K562 (cell line): ENCODE results near the gene LSP1. TPM values are rescaled to one million over a fixed set of nuclear protein-coding genes. Genes with fewer than 3 reads are reported as not detected.

Source experiments
- ATAC-seq: fragments of 200-7000 bp; cut with Tn5 transposase; 3 replicates; pipeline ENCODE4 v1.9.1; 2020; ENCODE audit warnings: moderate library complexity
- BruUV-seq: library from RNA; stranded (reverse); fragments of 400-500 nt; replicated peaks from 2 replicates; lab custom pipeline; 2021; lab: Mats Ljungman, UMichigan
- CTCF ChIA-PET: fragments of 300-600 bp; formaldehyde crosslinking; extraction: SDS; loops from one replicate; lab custom pipeline; 2021; ENCODE audit warnings: low intra/inter-chr PET ratio; lab: Yijun Ruan, JAX
- POLR2A ChIA-PET: fragments of 300-600, 350-650 bp; sonication (Branson Sonifier 250); formaldehyde crosslinking; extraction: SDS; loops from one replicate; lab custom pipeline; 2021; ENCODE audit warnings: antibody characterized with exemption, inconsistent platforms; lab: Yijun Ruan, JAX
- DNase-seq, 4 experiments: peaks; one replicate each; pipeline versions ENCODE4 v3.0.0 to v3.0.0-alpha.2; 2011 to 2018; ENCODE audit warnings: low spot score in 3 of 4, mixed read lengths in 3 of 4; ENCODE audit errors: extremely low read depth in 1 of 4
- FAIRE-seq: peaks from 2 replicates; lab custom pipeline; 2011; peaks lifted over from hg19 to GRCh38; lab: Jason Lieb, UNC
- H2AFZ ChIP-seq: 2 replicates; pipeline ENCODE4 v1.6.0; 2011; ENCODE audit warnings: low read depth, low read length, control low read depth, inconsistent platforms
- H3K27ac ChIP-seq: fragments of 200-600 bp; 3 replicates; pipeline ENCODE4 v1.8.0; 2011; ENCODE audit warnings: low read depth, mild to moderate bottlenecking, control low read depth, inconsistent platforms, low read length, moderate library complexity, mixed read lengths; ENCODE audit errors: extremely low read depth
- H3K27me3 ChIP-seq, 2 experiments: fragments of 300-600 bp in 1 of 2; 2 replicates in 1 of 2; 3 replicates in 1 of 2; pipeline versions ENCODE4 v1.6.0 to v1.8.0; 2011; ENCODE audit warnings: inconsistent platforms in 2 of 2, low read length in 2 of 2, mild to moderate bottlenecking in 1 of 2, mixed read lengths in 1 of 2, moderate library complexity in 1 of 2; ENCODE audit not compliant: control insufficient read depth in 2 of 2, insufficient read depth in 2 of 2
- H3K36me3 ChIP-seq: fragments of 300-600 bp; 3 replicates; pipeline ENCODE4 v1.8.0; 2011; ENCODE audit warnings: mild to moderate bottlenecking, low read length, inconsistent platforms; ENCODE audit not compliant: control insufficient read depth, insufficient read depth
- H3K4me1 ChIP-seq, 2 experiments: fragments of 200-600 bp in 1 of 2; replicated peaks in 1 of 2; 2 replicates in 1 of 2; 3 replicates in 1 of 2; pipeline versions ENCODE4 v1.5.1 to v1.8.0; 2011; ENCODE audit warnings: inconsistent platforms in 2 of 2, low read length in 2 of 2, mild to moderate bottlenecking in 1 of 2, mixed read lengths in 1 of 2, moderate library complexity in 1 of 2; ENCODE audit not compliant: control insufficient read depth in 2 of 2, insufficient read depth in 2 of 2
- H3K4me2 ChIP-seq: 2 replicates; pipeline ENCODE4 v1.6.1; 2011; ENCODE audit warnings: low read length, control low read depth, inconsistent platforms, mixed read lengths; ENCODE audit not compliant: insufficient read depth
- H3K4me3 ChIP-seq: fragments of 200-600 bp; sonication (generic), shearing (Covaris generic); 2 replicates; pipeline ENCODE4 v1.5.1; 2016; ENCODE audit warnings: control low read depth, inconsistent platforms
- H3K79me2 ChIP-seq: fragments of 200-600 bp; 3 replicates; pipeline ENCODE4 v1.8.0; 2011; ENCODE audit warnings: low read length, inconsistent platforms; ENCODE audit not compliant: control insufficient read depth, insufficient read depth
- H3K9ac ChIP-seq, 2 experiments: 2 replicates each; pipeline versions ENCODE4 v1.6.0 to v1.6.1; 2011; ENCODE audit warnings: low read depth in 2 of 2, low read length in 2 of 2, control low read depth in 1 of 2, inconsistent platforms in 1 of 2, mild to moderate bottlenecking in 1 of 2, mixed read lengths in 1 of 2; ENCODE audit not compliant: insufficient read depth in 1 of 2
- H3K9me1 ChIP-seq: one replicate; pipeline ENCODE4 v1.6.0; 2011; ENCODE audit warnings: inconsistent platforms, mild to moderate bottlenecking, low read length, moderate library complexity; ENCODE audit not compliant: control insufficient read depth, insufficient read depth
- H3K9me3 ChIP-seq: replicated peaks from 2 replicates; pipeline ENCODE4 v1.5.1; 2011; ENCODE audit warnings: low read depth, low read length, inconsistent platforms; ENCODE audit not compliant: control insufficient read depth, insufficient read depth
- H4K20me1 ChIP-seq: replicated peaks from 2 replicates; pipeline ENCODE4 v1.6.1; 2011; ENCODE audit warnings: low read length, inconsistent platforms, mixed read lengths; ENCODE audit not compliant: control insufficient read depth, insufficient read depth
- BRF1 ChIP-seq: IDR thresholded peaks from 3 replicates; pipeline ENCODE4 v1.6.1; 2011; ENCODE audit warnings: borderline replicate concordance, mild to moderate bottlenecking; ENCODE audit not compliant: insufficient read length; ENCODE audit errors: extremely low read depth
- CCAR2 ChIP-seq: fragments of 200-400 bp; formaldehyde crosslinking; IDR thresholded peaks from 2 replicates; pipeline ENCODE4 v1.6.1; 2017; ENCODE audit warnings: mild to moderate bottlenecking, low read depth, low read length
- CHCHD3 ChIP-seq: fragments of 250-450 bp; sonication (Bioruptor Pico); IDR thresholded peaks from 2 replicates; pipeline ENCODE4 v2.1.2; 2022; ENCODE audit warnings: mild to moderate bottlenecking
- CHD2 ChIP-seq: IDR thresholded peaks from 2 replicates; pipeline ENCODE4 v1.6.1; 2011; ENCODE audit warnings: low read depth, low read length
- ELF1 ChIP-seq: fragments of 200-800 bp; sonication (Bioruptor generic); IDR thresholded peaks from 2 replicates; pipeline ENCODE4 v1.6.1; 2016; ENCODE audit warnings: missing genetic modification characterization, missing compliant biosample characterization
- HDAC6 ChIP-seq: IDR thresholded peaks from 2 replicates; pipeline ENCODE4 v1.6.1; 2012; ENCODE audit warnings: low read depth, mild to moderate bottlenecking, control low read depth, inconsistent platforms, low read length, moderate library complexity
- HIVEP1 ChIP-seq: fragments of 250-450 bp; sonication (Bioruptor Pico); IDR thresholded peaks from 2 replicates; pipeline ENCODE4 v1.4.0; 2020; ENCODE audit warnings: mild to moderate bottlenecking
- JUNB ChIP-seq: fragments of 450-650 bp; formaldehyde crosslinking; conservative IDR thresholded peaks from 2 replicates; pipeline ENCODE4 v1.4.0; 2020; ENCODE audit warnings: mild to moderate bottlenecking
- NFIX ChIP-seq: fragments of 250-450 bp; sonication (Bioruptor Pico); IDR thresholded peaks from 2 replicates; pipeline ENCODE4 v1.4.0; 2020; ENCODE audit warnings: low read depth, mild to moderate bottlenecking, moderate library complexity
- TCF7 ChIP-seq: sonication (generic); IDR thresholded peaks from 2 replicates; pipeline ENCODE4 v1.6.1; 2016; ENCODE audit warnings: antibody characterized with exemption, borderline replicate concordance
- ZFP36 ChIP-seq: fragments of 150-350 bp; IDR thresholded peaks from 2 replicates; pipeline ENCODE4 v1.6.1; 2018; ENCODE audit warnings: low read length, low read depth; ENCODE audit not compliant: partially characterized antibody
- ZNF23 ChIP-seq: fragments of 250-450 bp; sonication (Bioruptor Pico); IDR thresholded peaks from 2 replicates; pipeline ENCODE4 v1.4.0; 2020; ENCODE audit warnings: mild to moderate bottlenecking
- ZNF395 ChIP-seq: fragments of 200-800 bp; sonication (Bioruptor generic); IDR thresholded peaks from 2 replicates; pipeline ENCODE4 v1.6.1; 2017; ENCODE audit warnings: missing genetic modification characterization, missing compliant biosample characterization
- ZNF764 ChIP-seq: fragments of 250-450 bp; sonication (Bioruptor Pico); IDR thresholded peaks from 2 replicates; pipeline ENCODE4 v1.4.0; 2020; ENCODE audit warnings: low read depth, mild to moderate bottlenecking, moderate library complexity
- ZNF780A ChIP-seq: fragments of 250-450 bp; sonication (Bioruptor Pico); IDR thresholded peaks from 2 replicates; pipeline ENCODE4 v1.5.0; 2021; ENCODE audit warnings: mild to moderate bottlenecking
- WGBS: fragments of 100-300 bp; shearing (Covaris generic); methylation state at CpG from one replicate; pipeline ENCODE4 v1.1.6; 2016; ENCODE audit warnings: low coverage, mixed read lengths; ENCODE audit not compliant: insufficient coverage; ENCODE audit errors: missing lambda C conversion rate; 5-methylcytosine and 5-hydroxymethylcytosine counted together
- in situ Hi-C: fragments of 300-500 bp; cut with MboI; formaldehyde crosslinking; loops from 4 replicates; pipeline ENCODE4 v1.15.0; 2018; ENCODE audit warnings: inconsistent platforms, mixed read lengths
- intact Hi-C: fragments of 100-400 bp; cut with micrococcal nuclease; formaldehyde crosslinking; loops from 2 replicates; pipeline ENCODE4 v1.14.2; 2022
- polyA plus RNA-seq, 8 experiments: library from polyadenylated mRNA; depleted of rRNA in 4 of 8; stranded (reverse) in 5 of 8; unstranded in 3 of 8; fragments of >200 nt; fragmentation: Nextera tagmentation in 2 of 8; fragmentation: Illumina TruSeq in 1 of 8; extraction: Ambion mirVana in 2 of 8; extraction: Trizol in 1 of 8; gene quantifications; 2 replicates each; pipeline versions ENCODE4 v1.2.1 to v1.2.3, GENCODE V29; 2011 to 2014; ENCODE audit warnings: inconsistent platforms in 1 of 8, missing spikeins in 1 of 8
- total RNA-seq, 7 experiments: library from RNA; depleted of rRNA in 6 of 7; stranded (reverse); fragments of >200 nt in 6 of 7; fragmentation: Illumina TruSeq in 2 of 7; extraction: Trizol in 2 of 7; gene quantifications; 2 replicates each; pipeline versions ENCODE4 v1.2.1 to v1.2.3, GENCODE V29; 2011 to 2021; ENCODE audit warnings: low replicate concordance in 1 of 7
- TF ChIP-seq, protein P1 (sequence below): fragments of 450-650 bp; IDR thresholded peaks from 2 replicates; pipeline ENCODE4 v1.6.1; 2016; ENCODE audit warnings: mild to moderate bottlenecking
- TF ChIP-seq, protein P2 (sequence below), 2 experiments: IDR thresholded peaks; 2 replicates each; pipeline ENCODE4 v1.6.1; 2011; ENCODE audit warnings: borderline replicate concordance in 1 of 2, control low read depth in 1 of 2, low read depth in 1 of 2, low read length in 1 of 2, mild to moderate bottlenecking in 1 of 2, mixed read lengths in 1 of 2, moderate library complexity in 1 of 2; ENCODE audit not compliant: insufficient read depth in 1 of 2, insufficient read length in 1 of 2, poor library complexity in 1 of 2, severe bottlenecking in 1 of 2; ENCODE audit errors: extremely low read depth in 1 of 2

The LSP1 gene
- total and polyA plus RNA-seq, 9 of the 15 experiments (the other 6 are each of a cell fraction or from before 2014, with no cell fraction given), result 0.08 to 2.9 (median 0.65) TPM; not detected in 2

GRCh38 chr11:1834779-1835670 is 17.9 kb upstream of the LSP1 start, which contains the start of gene SYT8:
Gene SYT8, plus strand, starts transcription at chr11:1834990. Its CDS starts 116 bp downstream, at chr11:1835106.
- no peak within 1 kb of the TSS for H3K4me3 ChIP-seq
- no peak within 1 kb of the TSS for H3K27ac ChIP-seq
- H3K9ac ChIP-seq, result no peak within 1 kb of the TSS
- peaks cover 3 to 52% of the 10 kb centered on the region in 2 experiments; a peak in 4 of 5 replicates for H3K27me3 ChIP-seq
- no peaks in the 10 kb centered on the region for H3K36me3 ChIP-seq
- ATAC-seq (no peak), FAIRE-seq (no peak), DNase-seq (no peak)
- intact Hi-C loops (no loop called here), in situ Hi-C loops (no loop called here)
- H3K4me1 ChIP-seq, result peaks cover 0 to 54% of the 10 kb centered on the region in 2 experiments; a peak in 2 of 5 replicates
- POLR2A ChIA-PET, result interaction anchor here (0.6 to 2.0 kb wide), 3 partner anchors 15 to 182 kb away, joined by 3 to 5 read pairs (median 3); no protein-coding TSS in a partner anchor
- H4K20me1 ChIP-seq, result peaks cover 19% of the 10 kb centered on the region
- CTCF ChIA-PET, result interaction anchor here (0.7 to 5.3 kb wide), 2 partner anchors 141 to 142 kb away, joined by 3 to 77 read pairs; no protein-coding TSS in a partner anchor
- TF ChIP-seq, protein P1, sequence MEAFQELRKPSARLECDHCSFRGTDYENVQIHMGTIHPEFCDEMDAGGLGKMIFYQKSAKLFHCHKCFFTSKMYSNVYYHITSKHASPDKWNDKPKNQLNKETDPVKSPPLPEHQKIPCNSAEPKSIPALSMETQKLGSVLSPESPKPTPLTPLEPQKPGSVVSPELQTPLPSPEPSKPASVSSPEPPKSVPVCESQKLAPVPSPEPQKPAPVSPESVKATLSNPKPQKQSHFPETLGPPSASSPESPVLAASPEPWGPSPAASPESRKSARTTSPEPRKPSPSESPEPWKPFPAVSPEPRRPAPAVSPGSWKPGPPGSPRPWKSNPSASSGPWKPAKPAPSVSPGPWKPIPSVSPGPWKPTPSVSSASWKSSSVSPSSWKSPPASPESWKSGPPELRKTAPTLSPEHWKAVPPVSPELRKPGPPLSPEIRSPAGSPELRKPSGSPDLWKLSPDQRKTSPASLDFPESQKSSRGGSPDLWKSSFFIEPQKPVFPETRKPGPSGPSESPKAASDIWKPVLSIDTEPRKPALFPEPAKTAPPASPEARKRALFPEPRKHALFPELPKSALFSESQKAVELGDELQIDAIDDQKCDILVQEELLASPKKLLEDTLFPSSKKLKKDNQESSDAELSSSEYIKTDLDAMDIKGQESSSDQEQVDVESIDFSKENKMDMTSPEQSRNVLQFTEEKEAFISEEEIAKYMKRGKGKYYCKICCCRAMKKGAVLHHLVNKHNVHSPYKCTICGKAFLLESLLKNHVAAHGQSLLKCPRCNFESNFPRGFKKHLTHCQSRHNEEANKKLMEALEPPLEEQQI, result no peak
- TF ChIP-seq JUNB (CRISPR knock-in tag) (no peak), CCAR2 (no peak), TCF7 (no peak), ZNF23 (CRISPR knock-in tag) (no peak), HDAC6 (no peak), ZFP36 (no peak), NFIX (CRISPR knock-in tag) (no peak), BRF1 (no peak), ZNF780A (CRISPR knock-in tag) (no peak), ELF1 (tag) (no peak), CHCHD3 (no peak), ZNF764 (CRISPR knock-in tag) (no peak), ZNF395 (no peak), HIVEP1 (CRISPR knock-in tag) (no peak), CHD2 (no peak)
- TF ChIP-seq, protein P2, sequence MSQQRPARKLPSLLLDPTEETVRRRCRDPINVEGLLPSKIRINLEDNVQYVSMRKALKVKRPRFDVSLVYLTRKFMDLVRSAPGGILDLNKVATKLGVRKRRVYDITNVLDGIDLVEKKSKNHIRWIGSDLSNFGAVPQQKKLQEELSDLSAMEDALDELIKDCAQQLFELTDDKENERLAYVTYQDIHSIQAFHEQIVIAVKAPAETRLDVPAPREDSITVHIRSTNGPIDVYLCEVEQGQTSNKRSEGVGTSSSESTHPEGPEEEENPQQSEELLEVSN (IDR thresholded peaks at IDR 0.05; ENCODE audit: borderline replicate concordance in 1 of 2, extremely low read depth in 1 of 2, insufficient read depth in 1 of 2, insufficient read length in 1 of 2, low read depth in 1 of 2, low read length in 1 of 2, poor library complexity in 1 of 2, severe bottlenecking in 1 of 2), result no peak
- no peaks in the 10 kb centered on the region for H3K9me1 ChIP-seq
- no peaks in the 10 kb centered on the region for H3K79me2 ChIP-seq
- no peak within 1 kb of the TSS for H2AFZ ChIP-seq
- no peak within 1 kb of the TSS for H3K4me2 ChIP-seq
- BruUV-seq, result no TSS peak
- 4% methylated on average over 26 of the region's 26 CpGs for WGBS
- H3K9me3 ChIP-seq, result no peaks in the 10 kb centered on the region
